Activated effector memory CD4-positive, alpha-beta T cell treated with Interleukin-2 at 50 U/mL for 16 hours (primary cell): ENCODE measurements around the gene RAMP2.
"Not testable (repeated sequence)": the region's sequence is repeated elsewhere in the genome, so short reads cannot be mapped to it uniquely, and the experiment has no call there.

Experiments
- DNase-seq: peaks from one replicate; pipeline ENCODE4 v3.0.0-alpha.2; 2020

Gene RAMP2

GRCh38 chr17:42769964-42770363, 8.9 kb downstream of the RAMP2 start:
- not testable (repeated sequence) for DNase-seq

- DNase-seq: no peak
Measured at GRCh38 chr17:42772945-42773289, 11.9 kb downstream of the RAMP2 start.

- DNase-seq: peak; percentile 72
Measured at GRCh38 chr17:42773290-42774035, 12.4 kb downstream of the RAMP2 start, which contains the start of gene VPS25. Gene VPS25 (plus strand): TSS chr17:42773449. CDS start chr17:42773476, 27 bp downstream.

GRCh38 chr17:42774066-42774745, 13.2 kb downstream of the RAMP2 start:
- no peak for DNase-seq

- DNase-seq: no peak
Measured at GRCh38 chr17:42775534-42776098, 14.6 kb downstream of the RAMP2 start.

GRCh38 chr17:42778570-42778969, 17.5 kb downstream of the RAMP2 start:
- no peak for DNase-seq

- DNase-seq: no peak
Measured at GRCh38 chr17:42779304-42779935, 18.4 kb downstream of the RAMP2 start.

- no peak for DNase-seq
Measured at GRCh38 chr17:42779936-42780850, 19.2 kb downstream of the RAMP2 start, which contains the start of gene WNK4. Gene WNK4 (plus strand): TSS chr17:42780610. CDS start chr17:42780699, 89 bp downstream.

GRCh38 chr17:42780851-42781638, 20.0 kb downstream of the RAMP2 start:
- DNase-seq: no peak

- no peak for DNase-seq
Measured at GRCh38 chr17:42781639-42782165, 20.7 kb downstream of the RAMP2 start.

GRCh38 chr17:42782166-42783061, 21.4 kb downstream of the RAMP2 start:
- DNase-seq: no peak

- no peak for DNase-seq
Measured at GRCh38 chr17:42783062-42783790, 22.2 kb downstream of the RAMP2 start.

- no peak for DNase-seq
Measured at GRCh38 chr17:42783791-42784138, 22.7 kb downstream of the RAMP2 start.

GRCh38 chr17:42784409-42784808, 23.4 kb downstream of the RAMP2 start:
- no peak for DNase-seq

- DNase-seq: no peak
Measured at GRCh38 chr17:42784811-42785592, 24.0 kb downstream of the RAMP2 start.

- no peak for DNase-seq
Measured at GRCh38 chr17:42787266-42787665, 26.2 kb downstream of the RAMP2 start.

GRCh38 chr17:42791948-42792347, 30.9 kb downstream of the RAMP2 start:
- DNase-seq: no peak

- DNase-seq: no peak
Measured at GRCh38 chr17:42792545-42792944, 31.5 kb downstream of the RAMP2 start.

GRCh38 chr17:42795061-42795460, 34.0 kb downstream of the RAMP2 start:
- DNase-seq: no peak
